ENCODE measurements around the gene WFDC1. TPM values are rescaled to one million over a fixed set of nuclear protein-coding genes. Genes with fewer than 3 reads are reported as not detected.

WFDC1 gene
- polyA plus RNA-seq, 4 donors, result 1.6 to 5.4 (median 3.8) TPM

DNA sequence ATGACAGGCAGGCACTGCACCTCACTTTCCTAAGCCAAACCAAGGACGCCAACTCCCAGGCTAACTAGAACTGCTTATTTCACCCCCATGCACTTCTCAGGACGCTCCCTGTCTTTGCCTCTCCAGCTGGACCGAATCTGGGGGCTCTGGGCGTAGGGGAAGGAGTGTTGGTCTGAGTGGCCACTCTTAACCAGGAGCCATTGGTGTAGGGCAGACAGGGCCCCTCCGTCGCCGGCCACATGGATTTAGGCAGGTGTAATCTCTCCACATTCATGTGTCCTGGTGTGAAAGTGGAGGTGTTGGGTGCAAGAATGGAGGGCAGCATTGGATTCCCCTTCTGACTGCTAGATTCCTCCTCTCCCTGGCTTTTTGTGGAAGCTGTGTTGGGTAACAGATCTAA lies 83.4 kb downstream of the WFDC1 start:
- Histone ChIP-seq H3K27ac (ENCODE audit: low read depth in 1 of 3, low read length in 2 of 3) (no peak overlapping the region), H3K4me1 (ENCODE audit: control insufficient read depth in 3 of 3, insufficient read depth in 2 of 3, low read depth in 1 of 3, low read length in 2 of 3) (no peaks in the 10 kb centered on the region), H3K27me3 (ENCODE audit: control insufficient read depth in 3 of 3, insufficient read depth in 3 of 3, low read length in 3 of 3) (no peaks in the 10 kb centered on the region), H3K9me3 (ENCODE audit: control insufficient read depth in 2 of 2, insufficient read depth in 1 of 2, low read depth in 1 of 2, low read length in 1 of 2) (no peaks in the 10 kb centered on the region), H3K36me3 (ENCODE audit: control insufficient read depth in 3 of 3, insufficient read depth in 2 of 3, low read depth in 1 of 3, low read length in 3 of 3) (no peaks in the 10 kb centered on the region), H3K4me3 (ENCODE audit: low read depth in 1 of 3, low read length in 3 of 3) (no peak overlapping the region)
- no peak for FAIRE-seq
- no peak for DNase-seq
- 83 to 86% (median 86%) methylated on average over 7 of the region's 7 CpGs for WGBS, 3 donors

DNA sequence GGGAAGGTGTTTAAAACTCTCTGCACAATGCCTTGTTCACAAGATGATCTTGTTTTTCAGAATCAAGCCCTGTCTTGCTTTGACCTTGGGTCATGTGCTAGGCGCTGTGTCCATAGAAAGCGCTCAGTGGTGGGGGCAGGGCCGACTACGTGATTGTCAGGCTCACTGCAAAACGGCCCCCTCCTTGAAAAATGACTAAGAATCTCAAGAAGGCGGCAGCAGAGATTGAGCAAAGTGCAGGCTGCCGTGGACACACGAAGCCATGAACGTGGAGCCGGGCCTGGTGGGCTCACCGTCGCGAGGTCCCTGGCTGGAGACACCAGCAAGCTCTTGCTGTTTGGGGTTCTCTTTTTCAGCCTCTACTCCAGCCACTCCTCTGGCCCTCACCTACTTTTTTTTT lies 83.9 kb downstream of the WFDC1 start:
- Histone ChIP-seq H3K9me3 (ENCODE audit: control insufficient read depth in 2 of 2, insufficient read depth in 1 of 2, low read depth in 1 of 2, low read length in 1 of 2) (no peaks in the 10 kb centered on the region), H3K4me3 (ENCODE audit: low read depth in 1 of 3, low read length in 3 of 3) (no peak overlapping the region), H3K4me1 (ENCODE audit: control insufficient read depth in 3 of 3, insufficient read depth in 2 of 3, low read depth in 1 of 3, low read length in 2 of 3) (no peaks in the 10 kb centered on the region), H3K27me3 (ENCODE audit: control insufficient read depth in 3 of 3, insufficient read depth in 3 of 3, low read length in 3 of 3) (no peaks in the 10 kb centered on the region), H3K36me3 (ENCODE audit: control insufficient read depth in 3 of 3, insufficient read depth in 2 of 3, low read depth in 1 of 3, low read length in 3 of 3) (no peaks in the 10 kb centered on the region), H3K27ac (ENCODE audit: low read depth in 1 of 3, low read length in 2 of 3) (no peak overlapping the region)
- 67 to 76% (median 75%) methylated on average over 13 of the region's 13 CpGs for WGBS, 3 donors
- FAIRE-seq (no peak), DNase-seq (no peak)

DNA sequence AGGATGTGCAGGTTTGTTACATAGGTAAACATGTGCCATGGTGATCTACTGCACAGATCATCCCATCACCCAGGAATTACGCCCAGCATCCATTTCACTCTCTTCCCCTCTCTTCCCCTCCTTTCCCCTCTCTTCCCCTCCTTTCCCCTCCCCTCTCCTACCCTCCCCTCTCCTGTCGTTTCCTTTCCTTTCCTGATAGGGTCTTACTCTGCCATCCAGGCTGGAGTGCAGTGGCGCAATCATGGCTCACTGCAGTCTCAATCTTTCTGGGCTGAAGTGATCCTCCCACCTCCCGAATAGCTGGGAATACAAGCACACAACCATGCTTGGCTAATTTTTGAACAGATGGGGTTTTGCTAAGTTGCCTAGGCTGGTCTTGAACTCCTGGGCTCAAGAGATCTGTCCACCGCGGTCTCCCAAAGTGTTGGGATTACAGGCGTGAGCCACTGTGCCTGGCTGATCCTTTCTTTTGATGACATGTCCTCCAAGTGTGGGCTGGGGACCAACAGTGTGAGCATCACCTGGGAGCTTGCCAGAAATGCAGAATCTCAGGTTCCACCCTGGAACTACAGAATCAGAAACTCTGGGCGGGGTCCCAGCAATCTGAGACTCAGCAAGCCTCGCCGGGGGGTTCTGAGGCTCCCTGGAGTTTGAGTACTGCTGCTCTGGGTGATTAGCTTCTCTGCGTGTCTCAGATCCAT lies 84.5 kb downstream of the WFDC1 start:
- Histone ChIP-seq H3K9me3 (ENCODE audit: control insufficient read depth in 2 of 2, insufficient read depth in 1 of 2, low read depth in 1 of 2, low read length in 1 of 2) (peaks cover 0 to 4% of the 10 kb centered on the region in 2 donors), H3K4me1 (ENCODE audit: control insufficient read depth in 3 of 3, insufficient read depth in 2 of 3, low read depth in 1 of 3, low read length in 2 of 3) (no peaks in the 10 kb centered on the region), H3K36me3 (ENCODE audit: control insufficient read depth in 3 of 3, insufficient read depth in 2 of 3, low read depth in 1 of 3, low read length in 3 of 3) (no peaks in the 10 kb centered on the region), H3K27ac (ENCODE audit: low read depth in 1 of 3, low read length in 2 of 3) (no peak overlapping the region), H3K27me3 (ENCODE audit: control insufficient read depth in 3 of 3, insufficient read depth in 3 of 3, low read length in 3 of 3) (no peaks in the 10 kb centered on the region), H3K4me3 (ENCODE audit: low read depth in 1 of 3, low read length in 3 of 3) (no peak overlapping the region)
- WGBS, 3 donors, result 67 to 82% (median 75%) methylated on average over 11 of the region's 11 CpGs
- DNase-seq (no peak), FAIRE-seq (no peak)

Other genes with a start within 250 kb of the WFDC1 start
- gene MBTPS1, start 177.9 kb upstream of the WFDC1 start, polyA plus RNA-seq, result 10 to 100 TPM; 24.0 to 69.0 (median 35.7) TPM
- gene HSDL1, start 149.7 kb upstream of the WFDC1 start, polyA plus RNA-seq, result 10 to 100 TPM in 2 of 4 donors, 1 to 10 TPM in 2; 7.1 to 18.7 (median 10.4) TPM
- gene DNAAF1, start 149.6 kb upstream of the WFDC1 start, polyA plus RNA-seq, result 1 to 10 TPM in 1 of 4 donors, under 1 TPM in 2, not detected in 1; 0.24 to 2.0 (median 0.72) TPM
- gene TAF1C, start 107.8 kb upstream of the WFDC1 start, polyA plus RNA-seq, result 10 to 100 TPM; 33.4 to 61.3 (median 39.9) TPM
- under 1 TPM in 2 of 4 donors, not detected in 2; 0.22 to 0.27 TPM for gene ADAD2, start 103.7 kb upstream of the WFDC1 start, polyA plus RNA-seq
- gene KCNG4, start 54.9 kb upstream of the WFDC1 start, polyA plus RNA-seq, result not detected
- 10 to 100 TPM in 2 of 4 donors, 1 to 10 TPM in 2; 4.0 to 45.7 (median 15.6) TPM for gene ATP2C2, start 73.7 kb downstream of the WFDC1 start, polyA plus RNA-seq
- gene MEAK7, start 209.8 kb downstream of the WFDC1 start, polyA plus RNA-seq, result 1 to 10 TPM; 7.3 to 9.2 (median 7.4) TPM